Hippocampal formation (tissue), 2 donors: ENCODE measurements around the gene C5orf34.
"Not testable (repeated sequence)": the region's sequence is repeated elsewhere in the genome, so short reads cannot be mapped to it uniquely, and the experiment has no call there.

Source experiments
- DNase-seq, 2 donors: peaks; one replicate each; lab custom pipeline; 2025; lab: John Stamatoyannopoulos, UW

Gene C5orf34

DNA sequence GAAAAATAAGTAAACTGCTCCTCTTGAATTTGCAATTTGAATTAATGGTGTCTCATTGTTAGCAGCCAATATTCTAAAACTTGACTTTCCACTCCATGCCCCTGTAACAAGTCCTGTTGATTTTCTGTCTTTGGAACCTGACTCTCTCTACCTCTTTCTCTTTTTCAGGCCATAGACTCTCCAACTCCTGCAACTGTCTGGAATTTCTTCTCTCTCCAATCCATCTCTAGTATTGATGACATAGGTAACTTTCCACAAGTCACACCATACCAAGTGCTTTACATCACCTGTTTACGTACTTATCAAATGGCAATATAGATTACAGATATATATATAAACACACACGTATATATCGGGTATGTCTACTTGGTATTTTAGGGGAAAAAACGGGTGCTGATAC is 923 bp downstream of the C5orf34 start:
- DNase-seq: no peak

DNA sequence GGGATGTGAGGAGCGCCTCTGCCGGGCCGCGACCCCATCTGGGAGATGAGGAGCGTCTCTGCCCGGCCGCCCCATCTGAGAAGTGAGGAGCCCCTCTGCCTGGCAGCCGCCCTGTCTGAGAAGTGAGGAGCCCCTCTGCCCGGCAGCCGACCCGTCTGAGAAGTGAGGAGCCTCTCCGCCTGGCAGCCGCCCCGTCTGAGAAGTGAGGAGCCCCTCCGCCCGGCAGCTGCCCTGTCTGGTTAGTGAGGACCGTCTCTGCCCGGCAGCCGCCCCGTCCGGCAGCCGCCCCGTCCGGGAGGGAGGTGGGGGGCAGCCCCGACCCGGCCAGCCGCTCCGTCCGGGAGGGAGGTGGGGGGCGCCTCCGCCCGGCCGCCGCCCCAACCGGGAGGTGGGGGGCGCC is 3.9 kb downstream of the C5orf34 start:
- not testable (repeated sequence) for DNase-seq

DNA sequence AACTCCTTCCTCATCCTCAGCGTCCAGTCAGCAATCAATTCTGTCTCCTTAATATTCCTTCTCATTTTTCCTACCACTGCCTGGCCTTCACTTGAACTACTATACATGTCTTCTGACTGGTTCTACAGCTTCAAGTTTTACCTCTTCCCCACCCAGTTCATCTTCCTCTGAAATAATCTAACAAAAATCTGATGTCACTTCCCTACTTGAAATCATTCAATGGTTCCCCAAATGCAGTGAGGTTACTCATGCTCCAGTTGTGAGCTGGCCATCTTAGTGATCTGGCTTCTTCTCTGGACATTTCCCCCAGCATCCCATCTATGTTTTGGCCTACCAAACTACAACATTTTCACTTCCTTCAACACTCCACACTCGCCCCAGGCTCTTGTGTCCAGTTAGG is 16.4 kb downstream of the C5orf34 start:
- no peak for DNase-seq

DNA sequence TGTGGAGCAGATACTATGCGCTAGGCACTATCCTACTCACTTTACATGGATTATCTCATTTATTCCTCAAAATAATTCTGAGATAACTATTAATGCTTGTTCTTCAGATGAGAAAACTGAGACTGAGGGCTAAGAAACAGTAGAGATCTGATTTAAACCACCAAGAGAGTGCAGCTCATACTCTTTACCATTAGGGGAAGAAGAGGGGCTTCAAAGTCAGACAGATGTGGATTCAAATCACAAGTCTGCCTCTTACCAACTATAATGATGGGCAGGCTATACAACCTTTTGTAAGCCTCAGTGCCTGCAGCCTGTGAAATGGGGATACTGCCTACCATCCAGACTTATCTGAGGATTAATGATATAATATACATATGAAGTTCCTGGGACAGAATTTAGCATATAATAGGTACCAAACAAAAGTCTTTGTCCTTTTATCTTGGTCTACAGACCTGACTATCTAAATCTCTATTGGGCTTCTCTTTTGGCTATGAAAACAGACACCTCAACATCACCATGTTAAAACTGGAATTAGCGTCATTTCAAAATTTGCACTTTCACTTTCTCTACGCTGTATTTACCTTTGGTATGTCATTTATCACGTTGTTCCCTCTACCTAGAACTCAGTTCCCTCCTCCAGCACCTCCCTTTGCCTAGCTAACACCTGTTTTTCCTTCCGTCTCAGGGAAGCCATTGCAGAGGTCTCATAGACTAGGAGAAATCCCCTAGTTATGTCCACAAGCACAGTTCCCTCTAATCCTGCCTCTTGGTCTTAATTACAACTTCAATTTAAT is 17.4 kb downstream of the C5orf34 start:
- DNase-seq: no peak

DNA sequence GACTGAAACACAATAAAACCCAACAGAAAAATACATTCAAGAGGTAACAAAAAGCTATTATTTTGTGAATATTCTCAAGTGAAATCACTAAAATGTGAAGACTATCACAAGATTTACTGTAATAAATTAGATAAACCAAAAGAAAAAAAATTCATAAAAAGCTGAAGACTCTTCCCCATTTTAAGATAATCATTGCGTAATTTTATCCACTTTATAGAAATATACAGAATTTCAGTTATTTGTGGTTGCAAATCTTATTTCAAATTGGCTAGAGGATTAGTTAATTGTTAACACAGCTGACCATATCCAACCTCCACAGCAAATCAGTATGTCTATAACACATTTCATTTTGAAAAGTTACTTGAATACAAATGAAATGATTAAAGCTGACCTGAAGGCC is 23.6 kb downstream of the C5orf34 start:
- DNase-seq: no peak

DNA sequence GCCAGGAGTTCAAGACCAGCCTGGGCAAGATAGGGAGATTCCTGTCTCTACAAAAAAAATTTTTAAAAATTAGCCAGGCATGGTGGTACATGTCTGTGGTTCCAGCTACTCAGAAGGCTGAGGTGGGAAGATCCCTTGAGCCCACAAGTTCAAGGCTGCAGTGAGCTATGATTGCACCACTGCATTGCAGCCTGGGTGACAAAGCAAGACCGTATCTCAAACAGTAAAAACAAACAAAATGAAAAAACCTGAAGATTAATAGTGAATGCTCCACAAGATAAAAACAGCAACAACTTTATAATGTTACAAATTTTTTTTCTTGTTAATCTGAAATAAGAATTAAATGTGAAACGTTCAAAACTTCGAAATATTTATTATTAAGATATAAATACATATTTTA is 28.6 kb downstream of the C5orf34 start:
- DNase-seq: no peak

DNA sequence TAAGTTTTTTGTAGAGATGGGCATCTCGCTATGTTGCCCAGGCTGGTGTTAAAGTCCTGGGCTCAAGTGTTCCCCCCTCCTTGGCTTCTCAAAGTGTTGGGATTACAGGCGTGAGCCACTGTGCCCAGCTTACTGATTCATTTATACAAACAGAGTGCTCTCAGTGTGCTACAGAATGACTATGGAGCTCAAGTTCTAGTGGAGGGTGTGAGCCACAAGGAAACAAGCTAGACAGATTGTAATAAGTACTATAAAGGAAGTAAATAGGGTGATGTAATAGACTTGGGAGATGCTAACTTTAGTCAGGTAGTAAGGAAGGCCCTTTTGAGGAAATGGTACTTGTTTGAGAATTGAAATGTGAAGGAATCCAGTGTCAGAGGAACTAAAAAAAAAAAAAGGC is 29.5 kb downstream of the C5orf34 start:
- no peak for DNase-seq

DNA sequence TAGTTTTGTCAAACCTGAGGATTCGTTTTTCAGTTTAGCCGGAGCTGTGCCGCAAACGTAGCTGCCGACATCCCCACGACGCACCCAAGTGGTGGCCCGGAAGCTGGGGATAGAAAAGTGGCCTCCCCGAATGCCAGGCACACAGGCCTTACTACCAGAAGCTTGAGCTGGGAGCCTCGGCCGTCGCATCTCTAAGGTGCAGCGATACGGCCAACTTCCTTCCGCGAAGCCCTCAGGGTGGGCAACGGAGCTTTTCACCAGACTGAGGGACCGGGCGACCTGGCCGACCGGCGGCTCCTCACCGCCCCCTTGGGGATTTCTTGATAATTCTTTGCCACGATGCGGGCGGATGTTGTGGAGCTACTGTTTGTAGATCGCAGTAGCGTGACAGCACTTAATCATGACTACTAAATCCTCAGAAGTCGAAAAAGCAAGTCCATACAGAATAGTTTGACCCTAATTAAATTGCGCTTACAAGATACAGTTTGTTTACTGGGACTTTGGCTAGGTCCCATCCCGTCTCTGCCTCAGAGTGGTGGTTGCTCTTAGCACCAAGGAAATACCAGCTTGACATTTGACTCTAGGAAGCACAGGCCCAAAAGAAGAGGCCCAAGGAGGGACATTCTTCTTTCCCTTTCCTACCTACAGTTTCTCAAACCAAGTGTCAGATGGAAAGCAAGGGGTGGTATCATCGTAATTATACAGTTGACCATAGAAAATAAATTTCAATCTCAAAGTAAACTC is 30.7 kb downstream of the C5orf34 start:
- peak; percentile 77 to 90 for DNase-seq

DNA sequence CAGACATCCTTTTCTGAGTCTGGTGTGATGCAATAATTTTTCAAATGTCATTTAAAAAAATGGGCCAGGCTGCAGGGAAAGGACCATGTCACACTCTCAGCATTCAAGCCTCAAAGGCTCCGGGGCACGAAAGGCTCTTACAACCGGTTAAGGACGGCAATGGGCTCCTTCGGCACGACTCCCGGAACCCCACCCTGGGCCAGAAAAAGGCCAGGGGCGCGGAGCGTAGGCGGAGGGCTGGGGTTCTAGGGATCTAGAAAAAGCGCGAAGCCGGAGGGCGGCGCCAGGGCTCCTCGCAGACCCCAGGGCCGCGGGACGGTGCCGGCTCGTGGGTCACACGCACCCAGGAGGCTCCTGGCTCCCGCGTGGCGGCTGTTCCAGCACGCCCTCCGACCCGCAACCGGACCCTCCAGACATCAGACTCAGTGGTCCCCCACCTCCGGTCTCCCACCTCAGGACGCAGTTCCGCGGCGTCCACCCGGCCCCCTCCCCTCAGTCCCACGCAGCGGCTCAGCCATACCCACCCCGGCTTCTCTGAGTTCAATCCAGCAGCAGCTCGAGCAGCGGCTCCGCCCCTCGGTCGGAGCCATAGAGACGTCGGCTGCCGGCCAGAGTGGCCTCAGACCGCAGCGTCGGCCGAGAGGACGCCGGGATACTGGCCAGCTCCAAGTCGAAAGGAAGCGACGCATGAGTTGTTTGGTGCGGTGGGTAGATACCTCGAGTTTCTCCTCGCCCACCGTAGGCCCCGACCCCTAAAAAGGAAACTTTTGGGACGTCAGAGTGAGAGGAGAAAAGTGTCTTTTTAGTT is 31.4 kb downstream of the C5orf34 start, which contains the start of gene TMEM267:
Gene TMEM267 (minus strand): TSS at position 568 of the 808 bp plus-strand sequence. CDS start 29,896 bp downstream, outside the sequence.
- DNase-seq: peak; percentile 91 to 97

DNA sequence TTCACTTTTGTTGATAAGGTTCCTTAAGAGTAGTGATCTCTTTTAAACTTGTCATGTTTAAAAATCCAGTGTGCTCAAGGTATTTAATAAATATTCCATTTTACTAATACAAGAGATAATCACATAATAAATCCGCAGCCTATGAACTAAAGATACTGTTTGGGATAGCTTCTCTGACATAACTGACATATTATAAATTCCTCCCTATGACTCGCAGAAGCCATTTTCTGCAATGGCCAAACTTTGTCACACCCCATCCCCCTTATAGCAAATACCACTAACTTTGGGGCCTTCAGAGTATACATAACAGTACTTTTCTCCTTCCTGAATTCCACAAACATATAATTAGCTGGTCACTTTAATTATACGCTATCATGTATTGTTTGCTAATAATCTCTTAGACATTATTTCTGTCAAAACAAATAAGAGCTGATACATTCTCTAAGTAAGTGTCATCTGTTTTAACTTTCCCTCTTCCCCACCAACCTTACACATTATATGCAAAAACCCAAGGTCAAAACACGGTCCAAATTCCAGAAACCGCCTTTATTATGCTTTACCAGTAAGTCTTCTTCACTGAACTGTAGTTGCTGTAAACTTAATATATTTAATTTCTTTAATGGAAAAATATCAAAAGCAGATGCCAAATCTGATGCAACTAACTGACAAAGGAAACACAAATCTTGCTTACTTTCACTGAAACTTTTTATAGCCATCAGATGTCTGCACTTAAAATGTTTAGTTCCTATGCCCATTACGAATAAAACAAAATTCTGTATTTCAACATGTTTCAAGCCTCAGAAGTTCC is 32.3 kb downstream of the C5orf34 start:
- no peak for DNase-seq

DNA sequence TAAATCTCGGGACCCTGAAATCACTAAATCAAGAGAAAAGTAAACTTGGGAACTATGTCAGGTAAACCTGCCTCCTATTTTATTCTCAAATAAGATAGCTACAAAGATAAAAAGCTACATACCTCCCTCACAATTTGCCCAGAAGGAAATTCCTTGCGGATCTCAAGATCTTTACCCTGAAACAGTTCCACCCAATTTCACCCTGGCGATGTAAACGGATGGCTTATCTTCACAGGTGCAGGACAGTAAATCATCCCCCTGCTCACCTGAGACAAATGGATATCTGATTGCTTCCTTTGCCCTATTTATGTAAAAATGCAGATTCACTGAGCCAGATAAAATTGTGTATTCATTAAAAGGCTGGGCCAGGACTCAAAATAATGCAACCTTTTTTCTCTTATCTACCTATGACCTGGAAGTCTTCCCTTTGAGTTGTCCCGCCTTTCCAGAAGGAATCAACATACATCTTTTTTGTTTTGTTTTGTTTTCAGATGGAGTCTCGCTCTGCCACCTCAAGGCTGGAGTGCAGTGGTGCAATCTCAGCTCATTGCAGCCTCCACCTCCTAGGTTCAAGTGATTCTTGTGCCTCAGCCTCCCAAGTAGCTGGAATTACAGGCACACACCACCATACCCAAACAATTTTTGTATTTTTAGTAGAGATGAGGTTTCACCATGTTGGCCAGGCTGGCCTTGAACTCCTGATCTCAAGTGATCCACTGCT is 45.1 kb downstream of the C5orf34 start:
- no peak for DNase-seq

DNA sequence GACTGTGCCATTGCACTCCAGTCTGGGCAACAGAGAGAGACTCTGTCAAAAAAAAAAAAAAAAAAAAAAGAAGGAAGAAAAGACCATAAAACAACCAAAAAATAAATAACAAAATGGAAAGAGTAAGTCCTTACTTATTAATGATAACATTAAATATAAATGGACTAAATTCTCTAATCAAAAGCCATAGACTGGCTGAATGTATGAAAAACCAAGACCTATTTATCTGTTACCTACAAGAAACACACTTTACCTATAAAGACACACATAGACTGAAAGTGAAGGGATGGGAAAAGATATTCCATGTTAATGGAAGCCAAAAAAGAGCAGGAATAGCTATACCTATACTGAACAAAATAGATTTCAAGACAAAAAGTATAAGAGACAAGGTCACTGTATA is 47.8 kb downstream of the C5orf34 start:
- DNase-seq: no peak

DNA sequence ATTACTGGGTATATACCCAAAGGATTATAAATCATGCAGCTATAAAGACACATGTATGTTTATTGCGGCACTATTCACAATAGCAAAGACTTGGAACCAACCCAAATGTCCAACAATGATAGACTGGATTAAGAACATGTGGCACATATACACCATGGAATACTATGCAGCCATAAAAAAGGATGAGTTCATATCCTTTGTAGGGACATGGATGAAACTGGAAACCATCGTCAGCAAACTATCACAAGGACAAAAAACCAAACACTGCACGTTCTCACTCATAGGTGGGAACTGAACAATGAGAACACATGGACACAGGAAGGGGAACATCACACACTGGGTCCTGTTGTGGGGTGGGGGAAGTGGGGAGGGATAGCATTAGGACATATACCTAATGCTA is 49.5 kb downstream of the C5orf34 start:
- not testable (repeated sequence) for DNase-seq

DNA sequence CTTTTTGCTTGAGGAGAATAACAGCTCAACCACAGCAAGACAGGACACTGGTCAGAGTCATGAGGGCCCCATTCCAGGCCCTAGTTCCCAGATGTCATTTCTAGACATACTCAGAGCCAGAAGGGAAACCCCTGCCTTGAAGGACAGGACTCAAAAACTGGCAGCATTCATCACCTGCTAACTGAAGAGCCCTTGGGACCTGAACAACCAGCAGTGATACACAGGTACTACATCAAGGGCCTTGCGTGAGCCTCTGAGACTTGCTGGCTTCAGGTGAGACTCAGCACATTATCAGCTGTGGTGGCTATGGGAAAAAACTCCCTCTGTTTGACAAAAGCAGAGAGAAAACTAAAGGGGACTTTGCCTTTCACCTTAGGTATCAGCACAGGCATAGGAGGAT is 53.9 kb downstream of the C5orf34 start:
- no peak for DNase-seq

DNA sequence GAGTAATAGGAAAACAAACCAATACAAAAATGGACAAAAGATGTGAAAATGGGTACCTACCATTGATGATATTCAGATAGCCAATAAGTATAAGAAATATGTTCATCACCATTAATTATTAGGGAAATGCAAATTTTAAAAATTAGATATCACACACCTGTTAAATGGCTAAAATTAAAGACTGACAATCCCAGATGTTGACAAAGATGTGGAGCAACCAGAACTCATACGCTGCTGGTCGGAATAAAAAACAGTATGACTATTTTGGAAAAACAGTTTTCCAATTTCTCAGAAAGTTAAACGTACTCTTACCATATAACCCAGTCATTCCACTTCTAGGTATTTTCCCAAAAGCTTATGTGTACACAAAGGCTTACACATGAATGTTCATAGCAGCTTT is 58.4 kb downstream of the C5orf34 start:
- no peak for DNase-seq

DNA sequence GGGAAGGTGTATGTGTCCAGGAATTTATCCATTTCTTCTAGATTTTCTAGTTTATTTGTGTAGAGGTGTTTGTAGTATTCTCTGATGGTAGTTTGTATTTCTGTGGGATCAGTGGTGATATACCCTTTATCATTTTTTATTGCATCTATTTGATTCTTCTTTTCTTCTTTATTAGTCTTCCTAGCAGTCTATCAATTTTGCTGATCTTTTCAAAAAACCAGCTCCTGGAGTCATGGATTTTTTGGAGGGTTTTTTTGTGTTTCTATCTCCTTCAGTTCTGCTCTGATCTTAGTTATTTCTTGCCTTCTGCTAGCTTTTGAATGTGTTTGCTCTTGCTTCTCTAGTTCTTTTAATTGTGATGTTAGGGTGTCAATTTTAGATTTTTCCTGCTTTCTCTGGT is 73.4 kb downstream of the C5orf34 start:
- not testable (repeated sequence) for DNase-seq

DNA sequence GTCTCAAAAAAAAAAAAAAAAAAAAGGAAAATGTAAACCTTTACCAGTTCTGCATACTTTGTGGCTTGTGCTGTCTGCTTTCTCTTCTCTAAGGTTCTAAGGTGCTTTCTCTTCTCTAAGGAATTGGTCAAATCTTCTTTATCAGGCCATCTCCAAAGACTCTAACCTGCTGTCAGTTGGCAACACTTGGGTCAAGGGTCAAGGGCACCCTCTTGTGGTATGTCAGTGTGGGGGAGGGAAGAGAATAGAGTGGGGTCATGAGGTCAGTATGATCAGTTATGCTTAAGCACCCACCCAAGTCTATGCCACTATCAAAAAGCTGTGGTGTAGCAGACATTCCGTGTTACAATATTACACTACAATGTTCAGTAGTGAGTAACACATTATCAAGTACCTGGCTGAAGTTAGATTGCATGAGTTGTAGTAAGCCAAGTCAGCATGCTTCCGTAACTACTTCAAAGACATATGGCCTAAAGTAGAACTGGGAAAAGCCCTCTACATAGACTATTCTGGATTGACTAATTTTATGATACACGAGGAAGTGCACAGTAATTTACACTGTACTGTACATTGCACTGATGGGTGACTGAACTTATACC is 77.8 kb downstream of the C5orf34 start:
- no peak for DNase-seq
